PC-9 (cell line): ENCODE results near the gene ATP10A.

ENCODE experiments used
- CTCF ChIP-seq: fragments of 200-600 bp; sonication (generic); conservative IDR thresholded peaks from 2 replicates; pipeline ENCODE4 v1.6.1; 2017; ENCODE audit warnings: mixed run types, antibody characterized with exemption, mild to moderate bottlenecking, moderate library complexity
- EZH2 ChIP-seq: fragments of 200-600 bp; sonication (generic); IDR thresholded peaks from 2 replicates; pipeline ENCODE4 v1.8.0; 2017; ENCODE audit warnings: antibody characterized with exemption, low read depth

DNA sequence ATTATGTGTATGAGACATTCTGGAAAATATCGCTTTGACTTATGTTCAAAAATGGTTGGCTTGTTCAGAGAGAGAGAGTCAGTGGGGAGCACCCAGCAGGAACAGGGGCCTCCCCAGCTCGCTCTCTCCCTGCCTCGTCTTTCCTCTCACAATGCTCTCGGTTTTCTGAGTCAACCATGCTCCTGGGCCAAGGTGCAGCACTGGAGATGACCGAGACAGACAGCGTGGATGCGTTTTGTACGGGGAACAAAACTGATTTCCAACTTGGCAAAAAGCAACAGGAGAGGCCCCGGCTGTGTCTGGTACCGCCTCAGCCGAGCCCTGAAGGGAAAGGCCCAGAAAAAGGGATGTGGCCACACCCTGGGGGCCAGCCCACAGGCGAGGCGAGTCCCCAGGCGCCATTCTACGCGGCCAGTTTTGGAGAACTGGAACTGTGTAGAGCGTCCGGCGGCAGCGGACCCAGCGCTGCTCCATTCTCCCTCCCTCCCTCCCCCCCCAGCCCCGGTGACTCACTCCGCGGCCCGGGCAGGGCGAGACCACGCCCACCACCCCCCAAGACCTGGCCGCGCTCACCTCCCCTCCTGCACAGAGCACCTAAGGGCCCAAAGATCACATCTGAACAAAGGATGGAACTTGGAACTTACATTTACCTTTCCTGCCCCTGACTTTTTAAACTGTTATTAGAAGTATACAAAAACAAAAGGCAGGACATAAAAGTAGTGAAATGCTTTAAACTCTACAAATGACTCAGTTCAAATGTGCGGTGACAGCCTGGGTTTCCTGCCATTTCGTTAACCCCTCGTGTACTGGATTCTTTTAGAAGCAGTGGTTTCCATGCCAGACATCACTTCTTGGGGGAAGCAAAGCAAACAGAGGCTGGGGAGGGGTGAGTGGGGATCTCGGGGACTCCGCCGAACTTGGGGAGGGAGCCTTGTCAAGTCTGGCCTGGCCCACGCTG is 12.7 kb downstream of the ATP10A start:
- TF ChIP-seq CTCF (no peak), EZH2 (no peak)
